HepG2 (cell line): ENCODE data around the gene LSM2. TPM values are rescaled to one million over a fixed set of nuclear protein-coding genes. Genes with fewer than 3 reads are reported as not detected.

Source experiments
- CREB1 ChIP-seq, 2 experiments: fragments of 450-650 bp in 1 of 2; IDR thresholded peaks; 2 replicates each; pipeline ENCODE4 v1.6.1; 2016 to 2017; ENCODE audit warnings: control low read depth in 1 of 2, mild to moderate bottlenecking in 1 of 2, missing compliant biosample characterization in 1 of 2, missing genetic modification characterization in 1 of 2
- EP300 ChIP-seq, 3 experiments: sonication (generic) in 1 of 3; formaldehyde crosslinking in 1 of 3; IDR thresholded peaks; 2 replicates each; pipeline versions ENCODE4 v1.5.1 to v1.6.1; 2011 to 2020; ENCODE audit warnings: low read depth in 2 of 3, low read length in 2 of 3, borderline replicate concordance in 1 of 3, improper control_type of control experiment in 1 of 3, mild to moderate bottlenecking in 1 of 3, missing genetic modification reagents in 1 of 3, moderate library complexity in 1 of 3
- HNRNPL ChIP-seq: fragments of 200-400 bp; formaldehyde crosslinking; IDR thresholded peaks from 2 replicates; pipeline ENCODE4 v1.6.1; 2017; ENCODE audit warnings: mild to moderate bottlenecking, low read depth, low read length
- JUN ChIP-seq: sonication (generic); formaldehyde crosslinking; IDR thresholded peaks from 2 replicates; pipeline ENCODE4 v1.4.0; 2020; ENCODE audit warnings: mild to moderate bottlenecking, missing genetic modification reagents
- LCORL ChIP-seq, 2 experiments: fragments of 450-650 bp in 1 of 2; sonication (generic) in 1 of 2; formaldehyde crosslinking in 1 of 2; IDR thresholded peaks; 2 replicates each; pipeline versions ENCODE4 v1.5.0 to v1.6.1; 2017 to 2020; ENCODE audit warnings: antibody characterized with exemption in 1 of 2, missing genetic modification reagents in 1 of 2
- MXD4 ChIP-seq: IDR thresholded peaks from 2 replicates; pipeline ENCODE4 v1.6.1; 2016; ENCODE audit warnings: mild to moderate bottlenecking, missing biosample characterization, missing genetic modification reagents
- NR2F2 ChIP-seq: IDR thresholded peaks from 2 replicates; pipeline ENCODE4 v1.6.1; 2012; ENCODE audit warnings: low read depth, inconsistent platforms, borderline replicate concordance
- NR2F6 ChIP-seq, 2 experiments: IDR thresholded peaks; 2 replicates each; pipeline ENCODE4 v1.6.1; 2016; ENCODE audit warnings: antibody characterized with exemption in 1 of 2, mild to moderate bottlenecking in 1 of 2
- ZMYM4 ChIP-seq: sonication (generic); formaldehyde crosslinking; IDR thresholded peaks from 2 replicates; pipeline ENCODE4 v1.8.1; 2023; ENCODE audit warnings: mild to moderate bottlenecking, missing genetic modification reagents
- ZNF263 ChIP-seq: sonication (generic); formaldehyde crosslinking; IDR thresholded peaks from 2 replicates; pipeline ENCODE4 v1.4.0; 2020; ENCODE audit warnings: missing genetic modification reagents
- ZNF333 ChIP-seq: sonication (generic); formaldehyde crosslinking; IDR thresholded peaks from 2 replicates; pipeline ENCODE4 v1.4.0; 2020; ENCODE audit warnings: mild to moderate bottlenecking, missing genetic modification reagents, borderline replicate concordance
- polyA plus RNA-seq, 8 experiments: library from polyadenylated mRNA; depleted of rRNA in 3 of 8; stranded (reverse) in 7 of 8; unstranded in 1 of 8; fragments of >200 nt; fragmentation: Illumina TruSeq in 4 of 8; extraction: Trizol in 4 of 8; gene quantifications; 2 replicates each; pipeline versions ENCODE4 v1.2.1 to v1.2.3, GENCODE V29; 2011 to 2016; ENCODE audit warnings: low read depth in 4 of 8, missing spikeins in 1 of 8, mixed read lengths in 1 of 8; ENCODE audit not compliant: insufficient read depth in 1 of 8
- total RNA-seq, 5 experiments: library from RNA; depleted of rRNA; stranded (reverse); fragments of >200 nt; fragmentation: Illumina TruSeq; extraction: Trizol; gene quantifications; 2 replicates each; pipeline ENCODE4 v1.2.3, GENCODE V29; 2016; ENCODE audit warnings: low read depth in 1 of 5
- TF ChIP-seq, protein P1 (sequence below): sonication (generic); formaldehyde crosslinking; IDR thresholded peaks from 2 replicates; pipeline ENCODE4 v1.4.0; 2020; ENCODE audit warnings: missing genetic modification reagents, low read depth, mild to moderate bottlenecking, borderline replicate concordance
- TF ChIP-seq, protein P2 (sequence below): sonication (generic); formaldehyde crosslinking; IDR thresholded peaks from 2 replicates; pipeline ENCODE4; 2020; ENCODE audit warnings: missing genetic modification reagents, mild to moderate bottlenecking, borderline replicate concordance
- TF ChIP-seq, protein P3 (sequence below): sonication (generic); formaldehyde crosslinking; IDR thresholded peaks from 2 replicates; pipeline ENCODE4 v1.5.0; 2020; ENCODE audit warnings: mild to moderate bottlenecking, missing genetic modification reagents, borderline replicate concordance

LSM2 gene
- total and polyA plus RNA-seq, 2 of the 13 experiments (the other 11 are each of a cell fraction or from before 2014, with no cell fraction given) = 69.4 to 90.5 TPM

DNA sequence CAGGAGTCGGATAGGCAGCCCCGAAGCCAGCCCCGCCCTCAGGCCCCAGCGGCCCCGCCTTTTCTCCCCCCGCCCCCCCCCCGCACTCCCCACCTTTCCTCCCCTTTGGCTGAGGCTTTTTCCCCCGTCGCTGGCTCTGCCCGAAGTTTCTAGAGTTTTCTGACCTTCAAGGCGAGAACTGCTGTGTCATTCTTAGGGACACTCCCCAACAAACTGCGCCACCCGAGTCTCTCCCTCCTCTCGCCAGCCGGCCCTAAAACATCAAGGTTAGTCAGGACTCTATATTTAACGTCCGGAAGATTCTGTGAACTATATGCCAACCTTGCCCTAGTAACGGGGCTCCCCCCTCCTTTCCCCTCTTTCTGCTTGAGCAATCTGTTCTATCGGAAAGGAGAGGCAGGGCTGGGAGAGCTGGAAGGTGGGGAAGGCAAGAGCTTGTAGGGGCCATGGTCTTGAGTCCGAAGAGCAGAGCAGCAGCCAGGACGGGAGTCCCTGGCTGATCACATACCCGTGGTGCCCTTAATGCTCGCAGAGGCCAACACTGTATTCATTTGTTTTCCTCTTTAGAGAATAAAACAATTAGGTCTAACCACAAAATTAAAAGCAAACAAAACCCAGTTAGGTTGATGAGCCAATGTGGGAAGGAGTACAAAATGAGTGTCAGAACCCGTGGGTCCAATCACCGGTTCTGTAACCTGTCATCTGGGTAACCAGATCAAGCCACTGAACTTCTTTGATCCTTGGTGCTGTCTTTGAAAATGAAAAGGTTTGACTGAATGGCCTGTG, 15.5 kb upstream of the LSM2 start (continued):
- 0 out of 2 replicates have a peak, but pooled peaks have one; percentile 6 for TF ChIP-seq NR2F2
- TF ChIP-seq, protein P1, sequence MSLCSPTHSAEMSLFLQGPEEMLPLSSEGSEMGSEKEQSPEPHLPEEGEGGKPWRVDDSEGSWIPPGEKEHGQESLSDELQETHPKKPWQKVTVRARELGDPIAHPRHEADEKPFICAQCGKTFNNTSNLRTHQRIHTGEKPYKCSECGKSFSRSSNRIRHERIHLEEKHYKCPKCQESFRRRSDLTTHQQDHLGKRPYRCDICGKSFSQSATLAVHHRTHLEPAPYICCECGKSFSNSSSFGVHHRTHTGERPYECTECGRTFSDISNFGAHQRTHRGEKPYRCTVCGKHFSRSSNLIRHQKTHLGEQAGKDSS = 0 out of 2 replicates have a peak, but pooled peaks have one; percentile 22
- TF ChIP-seq ZNF263 (CRISPR knock-in tag) = 0 out of 2 replicates have a peak, but pooled peaks have one; percentile 14
- peak; percentile 74; the same call in 1 of the 2 replicates for TF ChIP-seq MXD4 (CRISPR knock-in tag)
- TF ChIP-seq ZNF333 (CRISPR knock-in tag) = 0 out of 2 replicates have a peak, but pooled peaks have one; percentile 54
- TF ChIP-seq HNRNPL = no peak
- TF ChIP-seq LCORL (IDR thresholded peaks at IDR 0.05) = no peak
- TF ChIP-seq LCORL (CRISPR knock-in tag; IDR thresholded peaks at IDR 0.05) = peak; percentile 34; the same call in 1 of the 2 replicates
- no peak for TF ChIP-seq NR2F6 (IDR thresholded peaks at IDR 0.05)
- TF ChIP-seq NR2F6 (CRISPR knock-in tag; IDR thresholded peaks at IDR 0.05) = peak; percentile 39
- TF ChIP-seq EP300 (IDR thresholded peaks at IDR 0.05; ENCODE audit: low read depth in 2 of 2, low read length in 2 of 2) = peak in 1 of 2 experiments; percentile 65; a peak in 2 of 4 replicates
- no peak for TF ChIP-seq EP300 (CRISPR knock-in tag; IDR thresholded peaks at IDR 0.05; ENCODE audit: borderline replicate concordance)
- TF ChIP-seq JUN = peak; percentile 43; the same call in 1 of the 2 replicates
- no peak for TF ChIP-seq CREB1 (IDR thresholded peaks at IDR 0.05)
- TF ChIP-seq CREB1 (CRISPR knock-in tag; IDR thresholded peaks at IDR 0.05) = 0 out of 2 replicates have a peak, but pooled peaks have one; percentile 7
- TF ChIP-seq, protein P2, sequence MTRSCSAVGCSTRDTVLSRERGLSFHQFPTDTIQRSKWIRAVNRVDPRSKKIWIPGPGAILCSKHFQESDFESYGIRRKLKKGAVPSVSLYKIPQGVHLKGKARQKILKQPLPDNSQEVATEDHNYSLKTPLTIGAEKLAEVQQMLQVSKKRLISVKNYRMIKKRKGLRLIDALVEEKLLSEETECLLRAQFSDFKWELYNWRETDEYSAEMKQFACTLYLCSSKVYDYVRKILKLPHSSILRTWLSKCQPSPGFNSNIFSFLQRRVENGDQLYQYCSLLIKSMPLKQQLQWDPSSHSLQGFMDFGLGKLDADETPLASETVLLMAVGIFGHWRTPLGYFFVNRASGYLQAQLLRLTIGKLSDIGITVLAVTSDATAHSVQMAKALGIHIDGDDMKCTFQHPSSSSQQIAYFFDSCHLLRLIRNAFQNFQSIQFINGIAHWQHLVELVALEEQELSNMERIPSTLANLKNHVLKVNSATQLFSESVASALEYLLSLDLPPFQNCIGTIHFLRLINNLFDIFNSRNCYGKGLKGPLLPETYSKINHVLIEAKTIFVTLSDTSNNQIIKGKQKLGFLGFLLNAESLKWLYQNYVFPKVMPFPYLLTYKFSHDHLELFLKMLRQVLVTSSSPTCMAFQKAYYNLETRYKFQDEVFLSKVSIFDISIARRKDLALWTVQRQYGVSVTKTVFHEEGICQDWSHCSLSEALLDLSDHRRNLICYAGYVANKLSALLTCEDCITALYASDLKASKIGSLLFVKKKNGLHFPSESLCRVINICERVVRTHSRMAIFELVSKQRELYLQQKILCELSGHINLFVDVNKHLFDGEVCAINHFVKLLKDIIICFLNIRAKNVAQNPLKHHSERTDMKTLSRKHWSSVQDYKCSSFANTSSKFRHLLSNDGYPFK (CRISPR knock-in tag) = no peak
- peak; percentile 18; the same call in 1 of the 2 replicates for TF ChIP-seq ZMYM4 (CRISPR knock-in tag)
- TF ChIP-seq, protein P3, sequence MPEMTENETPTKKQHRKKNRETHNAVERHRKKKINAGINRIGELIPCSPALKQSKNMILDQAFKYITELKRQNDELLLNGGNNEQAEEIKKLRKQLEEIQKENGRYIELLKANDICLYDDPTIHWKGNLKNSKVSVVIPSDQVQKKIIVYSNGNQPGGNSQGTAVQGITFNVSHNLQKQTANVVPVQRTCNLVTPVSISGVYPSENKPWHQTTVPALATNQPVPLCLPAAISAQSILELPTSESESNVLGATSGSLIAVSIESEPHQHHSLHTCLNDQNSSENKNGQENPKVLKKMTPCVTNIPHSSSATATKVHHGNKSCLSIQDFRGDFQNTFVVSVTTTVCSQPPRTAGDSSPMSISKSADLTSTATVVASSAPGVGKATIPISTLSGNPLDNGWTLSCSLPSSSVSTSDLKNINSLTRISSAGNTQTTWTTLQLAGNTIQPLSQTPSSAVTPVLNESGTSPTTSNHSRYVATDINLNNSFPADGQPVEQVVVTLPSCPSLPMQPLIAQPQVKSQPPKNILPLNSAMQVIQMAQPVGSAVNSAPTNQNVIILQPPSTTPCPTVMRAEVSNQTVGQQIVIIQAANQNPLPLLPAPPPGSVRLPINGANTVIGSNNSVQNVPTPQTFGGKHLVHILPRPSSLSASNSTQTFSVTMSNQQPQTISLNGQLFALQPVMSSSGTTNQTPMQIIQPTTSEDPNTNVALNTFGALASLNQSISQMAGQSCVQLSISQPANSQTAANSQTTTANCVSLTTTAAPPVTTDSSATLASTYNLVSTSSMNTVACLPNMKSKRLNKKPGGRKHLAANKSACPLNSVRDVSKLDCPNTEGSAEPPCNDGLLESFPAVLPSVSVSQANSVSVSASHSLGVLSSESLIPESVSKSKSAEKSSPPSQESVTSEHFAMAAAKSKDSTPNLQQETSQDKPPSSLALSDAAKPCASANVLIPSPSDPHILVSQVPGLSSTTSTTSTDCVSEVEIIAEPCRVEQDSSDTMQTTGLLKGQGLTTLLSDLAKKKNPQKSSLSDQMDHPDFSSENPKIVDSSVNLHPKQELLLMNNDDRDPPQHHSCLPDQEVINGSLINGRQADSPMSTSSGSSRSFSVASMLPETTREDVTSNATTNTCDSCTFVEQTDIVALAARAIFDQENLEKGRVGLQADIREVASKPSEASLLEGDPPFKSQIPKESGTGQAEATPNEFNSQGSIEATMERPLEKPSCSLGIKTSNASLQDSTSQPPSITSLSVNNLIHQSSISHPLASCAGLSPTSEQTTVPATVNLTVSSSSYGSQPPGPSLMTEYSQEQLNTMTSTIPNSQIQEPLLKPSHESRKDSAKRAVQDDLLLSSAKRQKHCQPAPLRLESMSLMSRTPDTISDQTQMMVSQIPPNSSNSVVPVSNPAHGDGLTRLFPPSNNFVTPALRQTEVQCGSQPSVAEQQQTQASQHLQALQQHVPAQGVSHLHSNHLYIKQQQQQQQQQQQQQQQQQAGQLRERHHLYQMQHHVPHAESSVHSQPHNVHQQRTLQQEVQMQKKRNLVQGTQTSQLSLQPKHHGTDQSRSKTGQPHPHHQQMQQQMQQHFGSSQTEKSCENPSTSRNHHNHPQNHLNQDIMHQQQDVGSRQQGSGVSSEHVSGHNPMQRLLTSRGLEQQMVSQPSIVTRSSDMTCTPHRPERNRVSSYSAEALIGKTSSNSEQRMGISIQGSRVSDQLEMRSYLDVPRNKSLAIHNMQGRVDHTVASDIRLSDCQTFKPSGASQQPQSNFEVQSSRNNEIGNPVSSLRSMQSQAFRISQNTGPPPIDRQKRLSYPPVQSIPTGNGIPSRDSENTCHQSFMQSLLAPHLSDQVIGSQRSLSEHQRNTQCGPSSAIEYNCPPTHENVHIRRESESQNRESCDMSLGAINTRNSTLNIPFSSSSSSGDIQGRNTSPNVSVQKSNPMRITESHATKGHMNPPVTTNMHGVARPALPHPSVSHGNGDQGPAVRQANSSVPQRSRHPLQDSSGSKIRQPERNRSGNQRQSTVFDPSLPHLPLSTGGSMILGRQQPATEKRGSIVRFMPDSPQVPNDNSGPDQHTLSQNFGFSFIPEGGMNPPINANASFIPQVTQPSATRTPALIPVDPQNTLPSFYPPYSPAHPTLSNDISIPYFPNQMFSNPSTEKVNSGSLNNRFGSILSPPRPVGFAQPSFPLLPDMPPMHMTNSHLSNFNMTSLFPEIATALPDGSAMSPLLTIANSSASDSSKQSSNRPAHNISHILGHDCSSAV (CRISPR knock-in tag) = no peak
